SHP77 treated with DMSO at 0.1 percent for 48 hours (cell line): ENCODE data around the gene SP3.

ENCODE experiments used
- DNase-seq: peaks from one replicate; lab custom pipeline; 2025; lab: John Stamatoyannopoulos, UW

The SP3 gene

DNA sequence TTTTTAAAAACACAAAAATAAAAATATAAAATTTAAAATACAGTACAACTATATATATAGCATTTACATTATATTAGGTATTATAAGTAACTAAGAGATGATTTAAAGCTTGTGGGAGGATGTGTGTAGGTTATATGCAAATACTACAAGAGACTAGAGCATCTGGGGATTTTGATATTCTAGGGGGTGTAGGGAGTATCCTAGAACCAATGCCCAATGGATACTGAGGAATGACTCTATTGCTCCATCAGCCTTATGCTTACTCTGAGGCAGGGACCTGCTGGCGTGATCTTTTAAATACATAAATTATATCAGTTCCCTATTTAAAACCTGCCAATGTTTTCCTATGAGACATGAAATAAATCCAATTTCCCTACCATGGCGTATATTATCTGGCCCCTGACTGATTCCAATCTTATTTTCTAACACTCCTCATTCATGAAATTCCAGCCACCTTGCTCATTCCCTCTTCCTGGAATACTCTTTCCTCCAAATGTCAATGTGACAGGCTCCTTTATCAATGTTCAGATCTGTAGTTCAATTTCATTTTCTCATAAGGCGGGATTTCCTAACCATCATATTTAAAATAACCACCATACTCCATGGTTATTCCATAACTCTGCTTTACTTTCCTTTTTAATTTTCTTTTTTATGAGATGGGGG lies 22.2 kb downstream of the SP3 start:
- no peak for DNase-seq

DNA sequence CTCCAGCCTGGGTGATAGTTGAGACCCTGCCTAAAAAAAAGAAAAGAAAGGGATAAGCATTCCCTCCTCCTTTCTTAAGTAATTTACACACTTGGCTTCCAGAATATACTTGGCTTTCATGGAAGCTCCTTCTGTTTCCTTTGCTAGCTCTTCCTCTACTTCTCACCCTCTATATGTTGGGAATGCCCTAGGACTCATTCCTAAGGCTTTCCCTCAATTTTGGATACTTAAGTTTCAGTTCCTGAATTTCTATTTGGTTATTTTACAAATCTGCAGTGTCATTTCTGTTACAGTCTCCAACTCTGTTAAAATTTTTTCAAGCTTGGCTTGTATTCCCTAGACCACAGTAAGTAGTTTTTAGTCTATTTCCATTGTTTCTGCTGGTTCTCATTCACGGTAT lies 23.6 kb downstream of the SP3 start:
- DNase-seq = no peak

DNA sequence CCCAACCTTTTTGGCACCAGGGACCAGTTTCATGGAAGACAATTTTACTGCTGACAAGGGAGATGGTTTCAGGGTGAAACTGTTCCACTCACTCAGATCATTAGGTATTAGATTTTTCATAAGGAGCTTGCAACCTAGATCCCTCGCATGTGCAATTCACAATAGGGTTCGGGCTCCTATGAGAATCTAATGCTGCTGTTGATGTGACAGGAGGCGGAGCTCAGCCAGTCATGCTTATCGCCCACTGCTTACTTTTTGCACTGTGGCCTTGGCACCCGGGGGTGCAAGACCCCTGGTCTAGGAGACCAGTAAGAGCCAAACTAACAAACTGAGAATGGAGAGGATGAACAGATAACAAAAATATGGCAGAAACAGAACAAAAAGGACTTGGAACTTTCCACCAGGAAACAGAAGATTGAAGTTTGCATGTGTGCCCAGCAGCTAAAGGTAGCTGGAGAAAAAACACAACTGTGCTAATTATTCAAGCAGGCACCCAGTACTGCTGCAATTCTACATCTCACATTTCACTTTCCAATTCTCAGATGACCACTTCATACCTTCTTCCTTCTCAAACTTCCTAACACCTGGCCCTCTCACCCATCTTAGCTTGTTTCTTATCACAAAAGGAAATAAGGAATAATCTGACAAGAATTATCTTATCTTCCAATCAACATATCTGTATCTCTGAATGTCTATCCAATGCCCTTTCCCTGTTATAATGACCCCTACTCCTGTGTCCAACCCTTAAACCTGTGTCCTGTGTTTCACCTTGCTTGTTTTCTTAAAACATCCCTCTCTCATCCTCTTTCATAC lies 24.8 kb downstream of the SP3 start:
- DNase-seq = no peak

DNA sequence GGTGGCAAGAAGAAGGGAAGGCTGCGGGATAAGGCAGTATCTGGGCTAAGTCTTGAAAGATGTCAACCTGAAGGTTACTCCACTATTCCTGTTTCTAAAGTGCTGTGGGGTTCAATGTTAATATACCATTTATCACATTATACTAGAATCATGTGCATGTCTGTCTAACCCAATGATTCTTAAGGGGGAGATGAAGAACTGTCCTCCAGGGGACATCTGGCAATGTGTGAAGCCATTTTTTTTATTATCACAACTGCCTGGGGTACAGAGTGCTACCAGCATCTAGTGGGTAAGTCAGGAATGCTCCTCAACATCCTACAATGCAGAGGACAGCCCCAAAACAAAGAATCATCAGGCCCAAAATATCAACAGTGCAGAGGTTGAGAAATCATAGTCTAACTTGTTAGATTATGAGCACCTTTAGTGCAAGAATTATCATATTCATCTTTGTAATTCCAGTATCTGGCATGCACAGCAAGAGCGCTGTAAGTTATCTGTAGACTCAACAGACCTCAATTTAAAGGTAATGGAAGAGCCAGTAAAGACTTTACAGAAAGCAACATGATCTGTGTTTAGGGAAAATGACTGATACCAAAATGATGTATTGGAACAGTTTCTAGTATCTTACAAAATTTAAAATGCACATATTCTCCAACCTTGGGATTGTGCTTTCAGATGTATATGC lies 26.3 kb downstream of the SP3 start:
- no peak for DNase-seq

DNA sequence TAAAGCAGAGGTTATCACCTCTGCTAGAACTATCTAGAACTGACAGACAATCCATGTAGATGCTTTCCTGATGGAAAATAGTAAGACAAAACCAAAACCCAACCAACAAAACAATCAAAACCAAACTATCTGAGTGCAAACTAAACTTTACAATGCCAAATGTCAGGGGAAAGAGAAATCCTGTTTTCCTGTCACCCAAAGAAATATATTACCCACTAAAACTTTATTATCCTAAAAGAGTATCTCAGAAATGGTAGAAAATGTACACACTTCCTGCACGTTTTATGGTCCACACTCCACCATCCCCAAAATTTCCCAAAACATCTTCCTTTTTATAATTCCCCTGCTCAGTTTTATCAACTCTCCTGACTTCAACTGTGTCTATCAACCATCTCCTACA lies 29.9 kb downstream of the SP3 start:
- no peak for DNase-seq

DNA sequence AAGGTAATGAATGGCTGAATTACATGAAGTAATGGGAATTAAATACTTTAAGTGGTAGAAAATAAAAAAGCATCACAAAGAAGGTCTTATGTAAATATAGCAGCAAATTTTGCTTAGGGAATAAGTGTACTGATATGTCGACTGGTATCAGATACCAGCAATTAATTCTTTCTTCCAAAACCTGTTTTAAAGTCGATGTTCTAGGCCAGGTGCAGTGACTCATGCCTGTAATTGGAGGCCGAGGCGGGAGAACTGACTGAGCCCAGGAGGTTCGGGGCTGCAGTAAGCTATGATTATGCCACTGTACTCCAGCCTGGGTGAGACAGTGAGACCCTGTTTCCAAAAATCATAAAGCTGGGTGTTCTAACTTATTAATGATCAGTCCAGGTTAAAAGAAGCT lies 30.3 kb downstream of the SP3 start:
- DNase-seq = no peak

DNA sequence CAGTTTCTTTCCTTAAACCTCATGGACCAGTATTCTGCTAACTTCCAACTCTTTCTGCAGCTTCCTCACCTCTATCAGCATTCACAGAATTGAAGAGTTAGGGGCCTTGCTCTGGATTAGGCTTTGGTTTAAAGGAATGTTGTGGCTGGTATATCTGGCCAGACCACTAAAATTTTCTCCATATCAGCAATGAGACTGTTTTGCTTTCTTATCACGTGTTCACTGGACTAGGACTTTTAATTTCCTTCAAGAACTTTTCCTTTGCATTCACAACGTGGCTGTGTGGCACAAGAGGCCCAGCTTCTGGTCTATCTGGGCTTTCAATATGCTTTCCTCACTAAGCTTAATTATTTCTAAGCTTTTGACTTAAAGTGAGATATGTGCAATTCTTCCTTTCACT lies 33.4 kb downstream of the SP3 start:
- DNase-seq = no peak

DNA sequence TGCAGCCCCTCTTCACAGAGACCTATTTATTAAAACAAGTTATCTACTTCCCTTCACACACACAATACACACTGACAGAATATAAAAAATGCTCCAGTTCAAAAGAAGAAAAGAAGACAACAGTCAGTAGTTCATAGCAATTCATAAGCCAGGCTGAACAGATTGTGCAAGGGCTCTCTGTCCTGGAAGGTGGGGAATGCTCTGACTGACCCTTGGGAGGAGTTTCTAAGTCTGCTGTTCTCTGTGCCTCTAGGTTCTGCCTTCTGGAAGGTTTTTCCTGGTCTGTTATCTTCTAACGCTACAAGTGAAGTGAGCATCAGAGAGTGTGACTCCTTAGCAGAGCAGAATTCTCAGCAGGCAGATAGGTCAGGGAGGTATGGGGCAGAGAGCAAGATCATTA lies 35.7 kb downstream of the SP3 start:
- DNase-seq = no peak

DNA sequence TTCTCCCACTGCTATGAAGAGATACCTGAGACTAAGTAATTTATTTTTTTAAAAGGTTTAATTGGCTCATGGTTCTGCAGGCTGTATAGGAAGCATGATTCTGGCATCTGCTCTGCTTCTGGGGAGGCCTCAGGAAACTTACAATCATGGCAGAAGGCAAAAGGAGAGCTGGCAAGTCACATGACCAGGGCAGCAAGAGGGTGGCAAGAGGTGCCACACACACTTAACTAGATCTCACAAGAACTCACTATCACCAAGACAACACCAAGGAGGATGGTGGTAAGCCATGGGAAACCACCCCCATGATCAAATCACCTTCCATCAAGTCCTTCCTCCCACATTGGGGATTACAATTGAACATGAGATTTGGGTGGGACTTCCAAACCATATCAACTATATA lies 38.3 kb downstream of the SP3 start:
- DNase-seq = no peak

DNA sequence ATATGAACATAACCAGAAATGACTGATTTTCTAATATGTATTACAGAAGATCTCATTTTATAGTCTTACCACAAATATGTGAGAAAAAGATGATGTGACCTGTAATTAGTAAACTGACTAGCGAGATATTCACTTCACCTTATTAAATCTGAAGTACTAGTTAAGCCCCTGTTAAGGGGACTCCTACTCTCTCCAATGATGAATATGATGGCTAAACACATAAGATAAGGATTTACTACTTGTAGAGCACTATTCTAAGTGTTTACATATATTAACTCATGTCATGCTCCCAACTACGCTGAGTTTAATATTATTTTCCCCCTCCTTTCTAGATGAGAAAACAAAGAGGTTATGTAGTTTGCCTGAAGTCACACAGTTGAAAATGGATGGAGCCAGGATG lies 40.9 kb downstream of the SP3 start:
- no peak for DNase-seq

DNA sequence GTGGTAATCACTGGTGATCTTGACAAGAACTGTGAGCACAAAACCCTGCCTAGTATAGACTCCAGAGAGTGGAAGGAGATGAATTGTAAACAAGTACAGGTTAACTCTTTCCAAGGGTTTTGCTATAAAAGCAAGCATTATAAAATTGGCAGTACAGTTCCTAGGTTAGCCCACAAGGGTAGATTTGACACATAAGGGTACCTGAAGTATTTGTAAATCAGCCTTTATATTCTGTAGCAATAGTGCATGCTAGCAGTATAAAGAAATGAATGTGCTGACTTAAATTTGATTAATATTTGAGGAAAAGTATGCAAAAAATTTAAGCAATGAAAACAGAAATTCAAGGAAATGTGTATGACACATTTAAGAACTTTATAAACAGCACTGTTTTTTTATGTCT lies 42.4 kb downstream of the SP3 start:
- DNase-seq = no peak

DNA sequence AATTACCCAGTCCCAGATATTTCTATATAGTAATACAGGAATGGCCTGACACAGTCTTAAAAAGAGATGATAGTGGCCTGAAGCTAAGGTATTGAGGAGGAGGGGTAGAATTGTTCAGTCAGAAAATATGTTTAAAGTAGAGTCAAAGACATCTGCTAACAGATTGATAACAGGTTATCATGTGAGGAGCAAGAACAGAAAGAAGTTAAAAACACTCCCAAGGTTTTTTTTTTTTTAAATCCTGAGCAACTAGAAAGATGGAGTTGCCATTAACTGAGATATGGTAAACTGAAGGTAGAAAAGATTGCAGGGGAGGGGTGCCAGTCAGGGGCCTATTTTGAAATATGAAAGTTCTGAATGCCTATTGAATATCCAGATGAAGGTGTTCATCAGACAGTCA lies 43.1 kb downstream of the SP3 start:
- DNase-seq = no peak

DNA sequence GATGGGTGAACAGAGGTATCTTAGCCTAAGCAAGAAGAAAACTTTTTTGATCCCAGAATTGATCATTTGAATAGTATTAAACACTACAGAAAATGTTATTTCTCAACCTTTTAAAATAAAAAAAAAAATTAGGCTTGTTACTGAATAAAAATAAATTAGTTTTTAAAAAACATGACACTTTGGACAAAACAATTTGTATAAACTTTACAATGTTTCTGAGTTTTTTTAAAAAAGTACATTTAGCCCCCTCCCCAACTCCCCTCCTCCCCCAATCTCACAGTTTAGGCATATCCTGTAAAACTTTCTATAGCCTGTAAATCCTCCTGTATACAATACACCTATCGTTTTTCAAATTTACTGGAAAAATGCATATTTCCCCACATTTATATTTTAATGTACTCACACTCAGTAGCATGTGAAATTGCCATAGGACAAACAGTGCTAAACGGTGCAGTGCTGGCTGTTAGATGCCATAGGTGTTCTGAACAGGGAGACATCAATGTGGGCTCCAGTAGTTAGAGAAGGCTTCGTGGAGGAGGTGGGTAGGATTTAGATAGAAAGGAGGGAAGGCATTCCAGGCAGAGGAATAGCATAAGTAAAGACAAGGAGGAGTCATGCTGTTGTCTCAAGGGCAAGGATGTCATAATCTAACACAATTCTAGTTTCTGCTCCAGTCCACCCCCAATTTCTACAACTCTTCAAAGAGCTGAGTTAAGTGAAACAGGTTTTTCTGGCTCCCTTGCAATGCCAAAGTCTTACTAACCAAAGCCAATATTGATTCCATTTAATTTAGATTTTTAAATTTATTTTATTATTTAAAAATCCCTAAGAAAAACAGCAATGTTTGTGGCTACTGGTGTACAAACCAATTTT lies 50.9 kb downstream of the SP3 start:
- DNase-seq = no peak

DNA sequence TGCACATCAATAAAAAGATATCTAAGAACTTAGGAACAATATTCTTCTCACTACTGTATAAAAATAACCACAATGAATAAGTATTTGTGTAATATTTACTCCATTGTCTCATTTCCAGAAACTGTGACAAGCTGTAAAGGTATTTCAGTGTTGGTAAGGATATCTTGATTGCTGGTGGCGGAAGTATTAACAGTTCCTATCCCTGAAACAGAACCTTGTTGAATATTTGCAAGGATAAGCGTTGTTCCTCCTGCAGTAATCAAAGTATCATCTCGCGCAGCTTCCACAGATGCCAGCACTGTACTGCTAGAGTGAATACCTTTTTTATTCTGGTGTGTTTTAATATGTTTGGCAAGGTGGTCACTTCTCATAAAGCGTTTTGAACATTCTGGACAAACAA lies 55.3 kb downstream of the SP3 start:
- no peak for DNase-seq

DNA sequence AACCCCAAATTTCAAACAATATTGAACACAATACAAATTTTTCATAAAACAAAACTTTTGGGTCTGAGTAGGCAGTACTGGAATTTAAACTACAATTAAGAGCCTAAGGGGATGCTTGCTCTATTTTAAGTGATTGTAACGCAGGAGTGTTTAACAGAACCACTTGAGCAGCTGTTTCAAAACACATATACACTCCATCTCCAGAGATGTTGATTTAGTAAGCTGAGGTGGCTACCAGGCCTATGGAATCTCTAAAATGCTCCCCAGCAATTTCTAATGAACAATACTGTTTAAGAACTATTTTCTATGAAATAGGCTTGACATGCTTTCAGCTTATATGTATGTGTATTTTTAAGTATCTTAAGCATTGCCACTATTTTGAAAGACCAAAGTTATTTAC lies 58.5 kb downstream of the SP3 start:
- DNase-seq = no peak

DNA sequence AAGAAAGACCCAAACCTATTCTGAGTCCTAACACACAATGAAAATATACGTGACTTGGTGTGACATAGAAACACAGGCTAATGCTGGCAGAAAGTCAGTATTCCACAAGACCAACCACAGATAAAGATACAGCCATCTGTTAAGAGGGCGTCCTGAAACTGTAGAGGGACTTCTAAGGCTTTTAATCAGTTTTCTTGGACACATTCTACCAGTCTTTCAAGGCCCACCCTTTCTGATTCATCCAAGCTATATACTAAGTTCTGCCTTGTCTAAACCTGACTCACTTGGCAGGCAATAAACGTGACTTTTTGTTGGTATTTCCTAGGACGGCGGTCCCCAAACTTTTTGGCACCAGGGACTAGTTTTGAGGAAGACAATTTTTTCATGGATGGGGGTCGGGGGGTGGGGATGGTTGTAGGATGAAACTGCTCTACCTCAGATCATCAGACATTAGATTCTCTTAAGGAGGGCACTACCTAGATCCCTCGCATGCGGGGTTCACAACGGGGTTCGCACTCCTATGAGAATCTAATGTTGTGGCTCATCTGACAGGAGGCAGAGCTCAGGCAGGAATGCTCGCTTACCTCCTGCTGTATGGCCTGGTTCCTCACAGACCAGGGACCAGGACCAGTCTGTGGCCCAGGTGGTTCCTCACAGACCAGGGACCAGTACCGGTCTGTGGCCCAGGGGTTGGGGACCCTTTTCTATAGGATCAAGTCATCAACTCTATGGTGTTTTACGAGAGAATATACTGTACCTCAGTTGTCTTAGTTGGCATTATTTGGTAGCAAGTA lies 61.4 kb downstream of the SP3 start:
- no peak for DNase-seq

DNA sequence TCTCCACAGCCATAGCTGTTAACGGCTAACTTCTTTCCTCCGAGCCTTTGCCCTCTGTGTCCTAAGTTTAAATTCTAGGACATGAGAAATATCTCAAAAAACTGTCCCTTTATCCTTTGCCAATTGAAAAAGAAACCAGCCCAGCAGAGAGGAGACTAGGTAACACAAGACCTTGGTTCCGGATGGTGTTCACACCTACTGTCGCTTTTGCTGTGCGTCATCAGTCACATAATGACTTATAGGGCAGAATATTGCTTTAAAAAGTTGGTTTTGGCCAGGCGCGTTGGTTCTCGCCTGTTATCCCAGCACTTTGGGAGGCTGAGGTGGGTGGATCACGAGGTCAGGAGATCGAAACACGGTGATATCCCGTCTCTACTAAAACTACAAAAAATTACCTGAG lies 66.2 kb downstream of the SP3 start:
- DNase-seq = no peak

DNA sequence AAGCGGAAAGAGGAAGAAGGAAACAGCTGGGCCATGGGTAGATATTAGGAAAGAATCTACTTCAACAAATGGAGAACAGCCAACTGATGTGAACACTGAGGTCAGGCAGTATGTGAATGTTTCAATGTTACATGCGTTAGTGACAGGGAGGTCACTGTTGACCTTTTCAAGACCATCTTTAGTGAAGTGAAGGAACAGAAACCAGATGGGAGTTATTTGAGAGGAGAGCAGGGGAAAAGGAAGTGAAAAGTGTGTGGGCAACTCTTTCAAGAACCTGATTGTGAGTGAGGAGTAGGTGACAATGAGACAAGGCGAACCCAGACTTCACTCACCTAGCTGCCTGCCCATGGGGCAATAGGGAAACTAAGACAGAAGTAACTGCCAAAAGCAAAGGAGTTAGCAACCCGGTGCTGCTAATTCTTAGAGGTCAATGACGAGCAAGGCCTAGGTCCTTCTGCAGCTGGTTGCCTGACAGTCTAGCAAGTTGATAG lies 67.0 kb downstream of the SP3 start:
- DNase-seq = no peak

DNA sequence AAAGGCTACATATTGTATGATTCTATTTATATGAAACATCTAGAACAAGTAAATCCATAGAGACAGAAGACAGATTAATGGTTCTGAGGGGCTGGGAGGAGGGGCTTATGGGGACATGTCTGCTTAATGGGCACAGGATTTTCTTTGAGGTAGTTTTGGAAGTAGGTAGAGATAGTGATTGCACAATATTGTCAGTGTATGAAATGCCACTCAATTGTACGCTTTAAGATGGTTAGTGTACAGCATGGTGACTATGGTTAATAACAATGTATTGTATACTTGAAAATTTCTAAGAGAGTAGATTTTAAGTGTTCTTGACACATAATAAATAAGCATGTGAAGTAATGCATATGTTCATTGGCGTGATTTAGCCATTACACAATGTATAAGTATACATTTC lies 68.4 kb downstream of the SP3 start:
- no peak for DNase-seq

DNA sequence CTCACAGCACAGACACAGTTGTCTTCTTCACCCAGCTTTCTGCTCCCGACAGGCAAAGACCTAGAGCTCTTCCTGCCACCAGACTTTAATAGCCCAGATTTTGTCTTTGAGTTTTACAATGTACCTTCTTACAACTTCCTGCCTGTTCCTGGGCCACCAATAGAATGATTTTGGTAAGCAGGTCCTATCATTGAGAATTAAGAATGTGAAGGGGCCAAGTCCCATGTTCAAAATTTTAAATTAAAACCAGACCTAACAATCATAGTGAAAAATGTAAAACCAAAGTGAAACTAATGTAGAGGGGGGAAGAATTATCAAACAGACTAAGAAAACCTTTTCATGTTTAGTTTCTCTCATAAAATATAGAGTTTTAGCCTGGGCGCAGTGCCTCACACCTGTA lies 72.8 kb downstream of the SP3 start:
- DNase-seq = no peak

DNA sequence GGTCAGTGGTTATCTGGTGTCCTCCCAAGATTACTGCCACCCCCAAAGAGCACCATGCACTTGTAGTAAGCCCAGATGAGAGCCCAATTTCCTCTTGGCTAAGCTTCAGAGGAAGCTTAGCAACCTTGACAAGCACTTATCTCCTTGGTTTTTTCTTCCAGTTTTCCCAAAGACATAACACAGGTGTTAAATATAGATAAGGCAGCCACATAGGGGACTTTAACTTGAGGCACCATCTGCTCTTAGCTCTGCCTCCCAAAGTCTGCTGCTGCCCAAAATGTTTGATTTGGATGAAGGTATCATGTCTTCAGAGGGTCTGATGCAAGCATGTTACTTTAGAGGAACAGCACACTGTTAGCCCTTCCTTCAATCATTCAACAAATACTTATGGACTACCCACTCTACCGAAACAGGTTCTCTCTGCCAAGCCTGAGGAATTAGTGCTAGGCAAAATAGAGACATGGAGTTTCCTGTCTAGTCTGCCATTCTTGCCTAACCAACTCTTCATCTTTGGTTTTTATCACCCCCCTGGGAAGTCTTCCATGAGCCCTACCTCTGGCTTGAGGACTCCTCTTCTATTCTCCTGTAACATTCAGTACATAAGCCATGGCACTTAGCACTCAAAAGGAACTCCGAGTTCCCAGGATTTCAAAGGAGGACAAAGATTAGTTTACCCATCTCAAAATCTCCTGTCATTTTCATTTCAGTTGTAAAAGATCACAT lies 73.7 kb downstream of the SP3 start:
- DNase-seq = no peak
